ENCODE data around the gene PCDHGA1. TPM values are rescaled to one million over a fixed set of nuclear protein-coding genes. Genes with fewer than 3 reads are reported as not detected.
A peak's percentile ranks its signal among the peaks of the same experiment; 100 is the strongest.
"Not testable (repeated sequence)": the region's sequence is repeated elsewhere in the genome, so short reads cannot be mapped to it uniquely, and the experiment has no call there.

PCDHGA1 gene
- total RNA-seq, 1 donor from 2014 or later = 1.5 TPM

DNA sequence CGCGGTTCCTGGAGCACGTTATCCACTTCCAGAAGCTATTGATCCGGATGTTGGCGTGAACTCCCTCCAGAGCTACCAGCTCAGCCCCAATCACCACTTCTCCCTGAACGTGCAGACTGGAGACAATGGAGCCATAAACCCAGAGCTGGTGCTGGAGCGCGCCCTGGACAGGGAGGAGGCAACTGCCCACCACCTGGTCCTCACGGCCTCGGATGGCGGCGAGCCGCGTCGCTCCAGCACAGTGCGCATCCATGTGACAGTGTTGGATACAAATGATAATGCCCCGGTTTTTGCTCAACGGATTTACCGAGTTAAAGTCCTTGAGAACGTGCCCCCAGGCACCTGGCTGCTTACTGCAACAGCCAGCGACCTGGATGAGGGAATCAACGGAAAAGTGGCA is 73.1 kb downstream of the PCDHGA1 start:
- peaks cover 18% of the 10 kb centered on the region for H3K36me3 Mint-ChIP-seq
- Histone ChIP-seq H3K79me2 (ENCODE audit: low read depth) (no peaks in the 10 kb centered on the region), H3K9ac (no peak overlapping the region), H3K9me3 (ENCODE audit: low read depth) (peaks cover 16% of the 10 kb centered on the region), H3K4me3 (no peak overlapping the region), H3K27me3 (peaks cover 2% of the 10 kb centered on the region), H3K4me1 (no peaks in the 10 kb centered on the region), H3K4me2 (no peak overlapping the region), H2AFZ (replicated peaks) (no peak overlapping the region), H3F3A (ENCODE audit: low read depth) (peaks cover 4% of the 10 kb centered on the region), H3K36me3 (no peaks in the 10 kb centered on the region), H4K20me1 (ENCODE audit: low read depth) (no peaks in the 10 kb centered on the region), H3K27ac (no peak overlapping the region)
- TF ChIP-seq EZH2phosphoT487 (IDR thresholded peaks at IDR 0.05) = no peak
- TF ChIP-seq EZH2 (IDR thresholded peaks at IDR 0.05) = no peak
- TF ChIP-seq, protein P1, sequence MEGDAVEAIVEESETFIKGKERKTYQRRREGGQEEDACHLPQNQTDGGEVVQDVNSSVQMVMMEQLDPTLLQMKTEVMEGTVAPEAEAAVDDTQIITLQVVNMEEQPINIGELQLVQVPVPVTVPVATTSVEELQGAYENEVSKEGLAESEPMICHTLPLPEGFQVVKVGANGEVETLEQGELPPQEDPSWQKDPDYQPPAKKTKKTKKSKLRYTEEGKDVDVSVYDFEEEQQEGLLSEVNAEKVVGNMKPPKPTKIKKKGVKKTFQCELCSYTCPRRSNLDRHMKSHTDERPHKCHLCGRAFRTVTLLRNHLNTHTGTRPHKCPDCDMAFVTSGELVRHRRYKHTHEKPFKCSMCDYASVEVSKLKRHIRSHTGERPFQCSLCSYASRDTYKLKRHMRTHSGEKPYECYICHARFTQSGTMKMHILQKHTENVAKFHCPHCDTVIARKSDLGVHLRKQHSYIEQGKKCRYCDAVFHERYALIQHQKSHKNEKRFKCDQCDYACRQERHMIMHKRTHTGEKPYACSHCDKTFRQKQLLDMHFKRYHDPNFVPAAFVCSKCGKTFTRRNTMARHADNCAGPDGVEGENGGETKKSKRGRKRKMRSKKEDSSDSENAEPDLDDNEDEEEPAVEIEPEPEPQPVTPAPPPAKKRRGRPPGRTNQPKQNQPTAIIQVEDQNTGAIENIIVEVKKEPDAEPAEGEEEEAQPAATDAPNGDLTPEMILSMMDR (IDR thresholded peaks at IDR 0.05) = no peak
- peaks cover 4% of the 10 kb centered on the region for H3K27me3 Mint-ChIP-seq (ENCODE audit: insufficient read depth, low read depth)
- no peak overlapping the region for H3K4me3 Mint-ChIP-seq
- peaks cover 67% of the 10 kb centered on the region for H3K9me3 Mint-ChIP-seq
- DNase-seq (ENCODE audit: low spot score) = no peak
- peaks cover 3% of the 10 kb centered on the region for H3K4me1 Mint-ChIP-seq
- no peak overlapping the region for H3K27ac Mint-ChIP-seq

DNA sequence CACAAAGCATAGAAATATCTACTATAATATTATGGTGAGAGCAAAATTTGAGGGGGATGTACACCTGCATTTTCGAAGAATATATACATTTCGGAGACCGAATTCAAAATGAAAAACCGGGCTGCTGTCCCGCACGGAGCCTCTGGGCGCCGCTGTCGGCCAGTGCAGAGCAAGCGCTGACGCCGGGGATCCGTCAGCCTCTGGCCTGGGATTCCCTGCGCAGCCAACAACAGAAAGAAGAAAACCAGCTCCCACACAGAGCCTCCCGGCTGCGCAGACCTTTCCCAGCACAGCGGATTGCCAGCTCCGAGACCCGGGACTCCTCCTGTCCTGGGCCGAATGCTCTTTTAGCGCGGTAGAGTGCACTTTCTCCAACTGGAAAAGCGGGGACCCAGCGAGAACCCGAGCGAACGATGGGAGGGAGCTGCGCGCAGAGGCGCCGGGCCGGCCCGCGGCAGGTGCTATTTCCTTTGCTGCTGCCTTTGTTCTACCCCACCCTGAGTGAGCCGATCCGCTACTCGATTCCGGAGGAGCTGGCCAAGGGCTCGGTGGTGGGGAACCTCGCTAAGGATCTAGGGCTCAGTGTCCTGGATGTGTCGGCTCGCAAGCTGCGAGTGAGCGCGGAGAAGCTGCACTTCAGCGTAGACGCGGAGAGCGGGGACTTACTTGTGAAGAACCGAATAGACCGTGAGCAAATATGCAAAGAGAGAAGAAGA is 77.6 kb downstream of the PCDHGA1 start, which contains the start of gene PCDHGB6:
Gene PCDHGB6 (plus strand): TSS at position 232 of the 716 bp plus-strand sequence. CDS start 182 bp downstream, at position 414.
- Mint-ChIP-seq H3K27ac (peak within 1 kb of the TSS; percentile 100), H3K4me1 (peaks cover 14% of the 10 kb centered on the region), H3K4me3 (peak within 1 kb of the TSS; percentile 94), H3K36me3 (peaks cover 41% of the 10 kb centered on the region), H3K9me3 (peaks cover 79% of the 10 kb centered on the region), H3K27me3 (ENCODE audit: insufficient read depth, low read depth) (peaks cover 16% of the 10 kb centered on the region)
- Histone ChIP-seq H3F3A (ENCODE audit: low read depth) (peaks cover 14% of the 10 kb centered on the region), H2AFZ (replicated peaks) (peak within 1 kb of the TSS; percentile 85), H3K4me3 (peak within 1 kb of the TSS; percentile 54), H3K36me3 (peaks cover 12% of the 10 kb centered on the region), H3K4me2 (peak within 1 kb of the TSS; percentile 76), H3K9me3 (ENCODE audit: low read depth) (peaks cover 28% of the 10 kb centered on the region)
- H4K20me1 ChIP-seq (ENCODE audit: low read depth); H3K27ac ChIP-seq; H3K27me3 ChIP-seq; H3K9ac ChIP-seq; H3K79me2 ChIP-seq (ENCODE audit: low read depth); H3K4me1 ChIP-seq: not testable (repeated sequence)
- TF ChIP-seq, protein P1 (IDR thresholded peaks at IDR 0.05) = peak; percentile 80
- peak; percentile 89 for DNase-seq (ENCODE audit: low spot score)

DNA sequence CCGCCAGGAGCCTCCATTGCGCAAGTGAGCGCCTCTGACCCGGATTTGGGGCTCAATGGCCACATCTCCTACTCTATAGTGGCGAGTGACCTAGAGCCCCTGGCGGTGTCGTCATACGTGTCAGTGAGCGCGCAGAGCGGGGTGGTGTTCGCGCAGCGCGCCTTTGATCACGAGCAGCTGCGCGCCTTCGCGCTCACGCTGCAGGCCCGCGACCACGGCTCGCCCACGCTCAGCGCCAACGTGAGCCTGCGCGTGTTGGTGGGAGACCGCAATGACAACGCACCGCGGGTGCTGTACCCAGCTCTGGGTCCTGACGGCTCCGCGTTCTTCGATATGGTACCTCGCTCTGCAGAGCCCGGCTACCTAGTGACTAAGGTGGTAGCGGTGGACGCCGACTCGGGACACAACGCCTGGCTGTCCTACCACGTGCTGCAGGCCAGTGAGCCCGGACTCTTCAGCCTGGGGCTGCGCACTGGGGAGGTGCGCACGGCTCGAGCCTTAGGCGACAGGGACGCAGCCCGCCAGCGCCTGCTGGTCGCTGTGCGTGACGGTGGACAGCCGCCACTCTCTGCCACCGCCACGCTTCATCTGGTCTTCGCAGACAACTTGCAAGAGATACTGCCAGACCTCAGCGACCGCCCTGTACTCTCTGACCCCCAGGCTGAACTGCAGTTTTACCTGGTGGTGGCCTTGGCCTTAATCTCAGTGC is 79.4 kb downstream of the PCDHGA1 start:
- TF ChIP-seq, protein P1 (IDR thresholded peaks at IDR 0.05) = no peak
- no peak for TF ChIP-seq EZH2 (IDR thresholded peaks at IDR 0.05)

More for the DNA sequence above, 79.4 kb downstream of the PCDHGA1 start:
- Mint-ChIP-seq H3K4me1 (peaks cover 14% of the 10 kb centered on the region), H3K27ac (peak overlapping the region; percentile 14), H3K9me3 (peaks cover 81% of the 10 kb centered on the region), H3K27me3 (ENCODE audit: insufficient read depth, low read depth) (peaks cover 18% of the 10 kb centered on the region), H3K36me3 (peaks cover 59% of the 10 kb centered on the region), H3K4me3 (no peak overlapping the region)
- no peak overlapping the region for H3K4me3 ChIP-seq
- no peak overlapping the region for H2AFZ ChIP-seq (replicated peaks)
- no peaks in the 10 kb centered on the region for H3K4me1 ChIP-seq
- H3K9ac ChIP-seq = no peak overlapping the region
- no peaks in the 10 kb centered on the region for H3K79me2 ChIP-seq (ENCODE audit: low read depth)
- peaks cover 38% of the 10 kb centered on the region for H3K9me3 ChIP-seq (ENCODE audit: low read depth)
- H3F3A ChIP-seq (ENCODE audit: low read depth) = peaks cover 14% of the 10 kb centered on the region
- H4K20me1 ChIP-seq (ENCODE audit: low read depth) = no peaks in the 10 kb centered on the region
- peaks cover 8% of the 10 kb centered on the region for H3K27me3 ChIP-seq
- H3K4me2 ChIP-seq = no peak overlapping the region
- no peak for DNase-seq (ENCODE audit: low spot score)
- no peak overlapping the region for H3K27ac ChIP-seq
- peaks cover 12% of the 10 kb centered on the region for H3K36me3 ChIP-seq
